Measurements from ENCODE around the gene CARD19. TPM values are rescaled to one million over a fixed set of nuclear protein-coding genes. Genes with fewer than 3 reads are reported as not detected.

The CARD19 gene
- total RNA-seq, 1 donor, result 221 TPM

DNA sequence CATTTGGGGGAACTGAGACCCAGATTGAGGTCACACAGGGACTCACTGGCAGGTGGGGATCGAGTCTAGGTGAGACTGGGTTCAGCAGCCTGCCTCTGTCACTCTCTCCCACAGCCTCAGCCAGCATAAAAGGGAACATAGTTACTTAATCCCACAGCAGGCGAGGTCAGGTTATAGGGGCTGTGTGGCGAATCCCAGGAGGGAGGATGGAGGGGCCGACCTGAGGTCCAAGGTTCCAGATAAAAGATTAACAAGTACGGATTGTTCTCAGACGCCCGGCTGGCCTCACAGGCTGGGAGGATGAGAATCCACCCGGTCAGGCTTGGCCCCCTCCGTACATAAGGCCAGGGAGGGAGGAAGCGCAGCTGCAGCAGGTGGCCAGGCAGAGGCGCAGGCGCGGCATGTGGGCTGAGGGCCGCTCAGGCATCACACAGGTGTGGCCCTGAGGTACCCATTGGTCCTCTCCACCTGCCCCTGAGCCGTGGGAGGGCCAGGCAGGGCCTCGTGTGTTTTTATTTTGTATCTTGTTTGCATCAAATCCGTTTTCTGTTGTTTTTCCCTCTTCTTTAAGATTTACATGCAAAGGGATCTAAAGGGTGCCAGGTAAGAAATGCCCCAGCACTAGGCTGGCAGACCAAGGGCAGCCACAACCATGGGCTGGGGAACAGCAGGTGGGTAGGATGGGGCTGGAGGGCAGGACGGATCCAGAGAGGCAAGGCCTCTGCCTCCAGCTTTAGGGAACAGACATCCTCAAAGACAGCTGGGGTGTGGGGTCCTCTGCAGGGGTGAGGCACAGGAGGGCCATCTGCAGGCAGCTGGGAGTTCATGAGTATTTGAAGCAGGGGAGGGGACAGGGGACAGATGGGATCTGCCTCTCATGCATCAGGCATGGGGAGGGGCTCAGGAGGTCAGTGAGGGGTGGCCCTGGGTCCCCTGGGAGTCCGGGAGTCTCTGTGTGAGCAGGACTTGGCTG lies 33.9 kb upstream of the CARD19 start:
- DNase-seq (ENCODE audit: low read depth in 2 of 3, low spot score in 2 of 3), result no peak

- peak; percentile 71 to 98 (median 93) for DNase-seq (ENCODE audit: low read depth in 2 of 3, low spot score in 2 of 3)
Measured at GRCh38 chr9:93064392-93065134, 31.5 kb upstream of the CARD19 start.

DNA sequence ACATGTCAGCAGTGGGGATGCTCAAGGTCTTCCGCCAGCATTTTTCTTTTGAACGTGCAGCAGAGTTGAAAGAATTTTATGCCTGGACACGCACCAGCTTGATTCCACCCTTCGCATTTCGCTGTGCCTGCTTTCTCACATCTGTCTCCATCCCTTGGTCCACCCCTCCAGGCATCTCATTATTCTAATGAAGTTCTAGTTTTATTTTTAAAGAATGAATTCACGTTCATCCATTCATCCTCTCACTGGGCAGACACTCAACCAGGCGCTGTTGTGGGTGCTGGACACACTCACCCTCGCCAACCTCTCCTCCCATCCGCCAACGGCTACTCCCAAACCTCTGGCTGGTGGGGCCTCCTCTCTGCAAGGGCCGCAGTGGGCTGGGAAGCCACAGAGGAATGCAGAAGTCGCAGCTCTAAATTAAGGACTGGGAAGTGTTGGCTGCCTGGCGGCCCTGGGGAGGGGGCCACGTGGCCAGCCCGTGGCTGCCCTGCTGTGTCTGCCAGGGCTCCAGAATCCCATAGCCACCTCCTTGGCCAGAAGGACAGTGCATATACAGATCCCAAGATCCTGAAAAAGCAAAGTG lies 30.8 kb upstream of the CARD19 start:
- no peak for DNase-seq (ENCODE audit: low read depth in 2 of 3, low spot score in 2 of 3)

DNA sequence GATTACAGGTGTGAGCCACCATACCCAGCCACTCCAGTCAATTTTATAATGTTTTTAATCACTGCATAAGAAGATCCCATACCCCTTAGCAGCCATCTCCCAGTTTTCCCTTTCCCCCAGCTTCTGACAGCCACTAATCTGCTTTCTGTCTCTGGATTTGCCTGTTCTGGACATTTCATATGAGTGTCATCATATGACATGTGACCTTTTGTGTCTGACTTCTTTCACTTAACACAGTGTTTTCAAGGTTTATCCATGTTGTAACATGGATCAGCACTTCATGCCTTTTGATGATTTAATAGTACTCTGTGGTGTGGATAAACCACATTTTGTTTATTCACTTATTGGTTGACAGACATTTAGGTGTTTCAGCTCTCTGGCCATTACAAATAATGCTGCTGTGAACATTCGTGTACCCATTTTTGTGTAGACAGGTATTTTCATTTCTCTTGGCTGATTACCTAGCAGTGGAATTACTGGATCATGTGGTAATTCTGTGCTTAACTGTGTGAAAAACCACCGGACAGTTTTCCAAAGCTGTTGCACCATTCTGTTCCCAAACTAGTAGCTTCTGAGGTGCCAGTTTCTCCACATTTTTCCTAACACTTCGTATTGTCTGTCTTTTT lies 28.9 kb upstream of the CARD19 start:
- DNase-seq (ENCODE audit: low read depth in 2 of 3, low spot score in 2 of 3), result no peak

DNA sequence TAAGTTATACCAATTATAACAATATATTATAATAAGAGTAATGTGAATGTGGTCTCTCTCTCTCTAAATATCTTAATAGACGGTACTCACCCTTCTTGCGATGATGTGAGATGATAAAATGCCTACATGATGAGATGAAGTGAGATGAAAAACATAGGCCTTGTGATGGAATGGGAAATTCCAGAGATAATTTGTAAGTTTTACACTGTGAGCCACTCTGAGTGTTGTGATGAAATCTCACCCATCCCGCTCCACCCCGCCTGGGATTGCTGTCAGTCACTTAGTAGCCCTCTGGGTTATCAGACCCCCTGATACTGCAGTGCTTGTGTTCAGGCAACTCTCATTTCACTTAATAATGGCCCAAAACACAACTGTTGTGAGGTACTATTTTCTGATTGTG lies 27.1 kb upstream of the CARD19 start:
- DNase-seq (ENCODE audit: low read depth in 2 of 3, low spot score in 2 of 3), result no peak

DNA sequence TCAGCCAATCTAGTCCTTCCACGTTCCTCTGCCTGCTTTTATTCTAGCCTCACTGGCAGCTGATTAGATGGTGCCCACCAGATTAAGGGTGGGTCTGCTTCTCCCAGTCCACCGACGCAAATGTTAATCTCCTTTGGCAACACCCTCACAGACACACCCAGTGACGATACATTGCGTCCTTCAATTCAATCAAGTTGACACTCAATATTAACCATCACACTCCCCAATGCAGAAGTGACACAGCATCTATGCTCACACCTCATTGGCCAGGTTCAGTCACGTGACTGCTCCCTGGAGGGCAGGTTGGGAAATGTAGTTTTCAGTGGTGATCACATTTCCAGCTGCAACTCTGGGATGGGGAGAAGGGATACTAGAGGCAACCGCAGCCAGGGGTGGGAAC lies 24.6 kb upstream of the CARD19 start:
- peak in 1 of 3 donors; percentile 46 for DNase-seq (ENCODE audit: low read depth in 2 of 3, low spot score in 2 of 3)

DNA sequence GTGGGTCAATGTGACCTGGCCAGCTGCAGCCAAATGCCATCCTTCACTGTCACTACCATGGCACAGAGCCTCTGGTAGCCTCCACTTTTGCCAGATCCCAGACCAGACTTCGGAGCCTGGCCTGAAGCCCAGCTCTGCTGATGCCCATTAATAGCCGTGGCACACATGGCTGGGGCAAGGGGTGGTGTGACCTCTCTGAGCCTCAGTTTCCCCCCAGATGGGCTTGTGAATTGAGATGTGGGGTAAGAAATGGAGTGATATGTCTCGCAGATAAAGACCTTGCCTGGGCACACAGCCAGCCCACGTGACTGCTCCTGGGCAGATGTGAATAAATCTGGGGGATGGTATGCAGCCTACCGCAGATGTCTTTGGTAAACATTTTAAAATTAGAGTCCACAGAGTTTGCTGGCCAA lies 23.6 kb upstream of the CARD19 start:
- no peak for DNase-seq (ENCODE audit: low read depth in 2 of 3, low spot score in 2 of 3)

GRCh38 chr9:93076101-93076791 lies 19.8 kb upstream of the CARD19 start:
- no peak for DNase-seq (ENCODE audit: low read depth in 2 of 3, low spot score in 2 of 3)

GRCh38 chr9:93076792-93077128 lies 19.3 kb upstream of the CARD19 start:
- no peak for DNase-seq (ENCODE audit: low read depth in 2 of 3, low spot score in 2 of 3)

GRCh38 chr9:93077367-93077766 lies 18.6 kb upstream of the CARD19 start:
- no peak for DNase-seq (ENCODE audit: low read depth in 2 of 3, low spot score in 2 of 3)

DNA sequence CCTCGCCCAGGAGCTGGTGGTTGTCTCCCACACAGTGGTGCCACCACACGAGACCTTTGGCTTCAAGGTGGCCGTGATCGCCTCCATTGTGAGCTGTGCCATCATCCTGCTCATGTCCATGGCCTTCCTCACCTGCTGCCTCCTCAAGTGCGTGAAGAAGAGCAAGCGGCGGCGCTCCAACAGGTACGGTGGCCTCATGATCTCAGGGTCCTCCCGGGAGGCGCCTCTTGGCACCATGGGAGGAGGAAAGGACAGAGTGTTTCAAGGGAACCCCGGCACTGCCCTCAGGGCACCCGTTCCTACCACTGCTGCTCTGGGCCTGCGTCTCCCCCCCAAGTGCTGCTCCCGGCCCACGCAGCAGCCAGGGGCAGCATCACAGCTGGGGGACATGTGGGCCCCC lies 18.2 kb upstream of the CARD19 start:
- no peak for DNase-seq (ENCODE audit: low read depth in 2 of 3, low spot score in 2 of 3)

GRCh38 chr9:93079371-93079770 lies 16.6 kb upstream of the CARD19 start:
- DNase-seq (ENCODE audit: low read depth in 2 of 3, low spot score in 2 of 3), result no peak

DNA sequence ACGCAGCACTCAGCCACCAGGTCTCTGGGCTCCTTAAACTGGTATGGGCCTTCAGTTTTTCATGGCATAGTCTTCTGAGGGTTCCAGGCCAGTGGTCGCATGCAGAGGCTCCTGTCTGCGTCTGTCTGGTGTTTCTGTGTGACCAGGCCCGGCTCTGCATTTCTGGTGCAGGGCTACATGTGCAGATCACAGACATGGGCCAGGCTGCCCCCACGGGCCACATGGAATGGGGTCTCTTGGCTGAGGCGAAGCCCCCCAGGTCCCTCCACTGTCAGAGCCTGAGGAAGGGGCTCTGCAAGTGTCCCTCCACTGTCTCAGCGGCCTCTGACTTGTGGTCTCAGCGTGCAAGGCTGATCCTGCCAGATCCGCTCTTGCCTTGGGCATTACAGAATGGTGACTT lies 15.6 kb upstream of the CARD19 start:
- no peak for DNase-seq (ENCODE audit: low read depth in 2 of 3, low spot score in 2 of 3)

- no peak for DNase-seq (ENCODE audit: low read depth in 2 of 3, low spot score in 2 of 3)
Measured at GRCh38 chr9:93081081-93081529, 14.9 kb upstream of the CARD19 start.

DNA sequence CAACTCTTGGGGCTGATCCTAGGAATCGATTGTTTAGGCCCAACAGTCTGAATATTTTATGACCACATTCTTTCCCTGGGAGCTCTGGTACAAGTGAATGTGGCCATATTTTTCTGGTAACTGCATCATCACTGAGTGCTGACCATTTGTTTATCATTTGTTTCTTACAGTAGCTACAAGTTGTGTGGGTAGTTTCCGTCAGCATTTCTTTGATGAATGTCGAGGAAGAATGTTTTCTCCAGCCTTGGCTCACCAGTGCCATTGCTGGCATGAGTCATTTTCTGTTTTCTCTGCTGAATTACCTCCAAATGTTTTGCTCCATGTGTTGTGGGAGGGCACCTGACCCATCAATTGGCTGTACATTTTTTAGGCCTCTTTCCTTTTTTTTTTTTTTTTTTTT lies 14.1 kb upstream of the CARD19 start:
- no peak for DNase-seq (ENCODE audit: low read depth in 2 of 3, low spot score in 2 of 3)

- DNase-seq (ENCODE audit: low read depth in 2 of 3, low spot score in 2 of 3), result peak in 1 of 3 donors; percentile 44
Measured at GRCh38 chr9:93082841-93083411, 13.1 kb upstream of the CARD19 start.

DNA sequence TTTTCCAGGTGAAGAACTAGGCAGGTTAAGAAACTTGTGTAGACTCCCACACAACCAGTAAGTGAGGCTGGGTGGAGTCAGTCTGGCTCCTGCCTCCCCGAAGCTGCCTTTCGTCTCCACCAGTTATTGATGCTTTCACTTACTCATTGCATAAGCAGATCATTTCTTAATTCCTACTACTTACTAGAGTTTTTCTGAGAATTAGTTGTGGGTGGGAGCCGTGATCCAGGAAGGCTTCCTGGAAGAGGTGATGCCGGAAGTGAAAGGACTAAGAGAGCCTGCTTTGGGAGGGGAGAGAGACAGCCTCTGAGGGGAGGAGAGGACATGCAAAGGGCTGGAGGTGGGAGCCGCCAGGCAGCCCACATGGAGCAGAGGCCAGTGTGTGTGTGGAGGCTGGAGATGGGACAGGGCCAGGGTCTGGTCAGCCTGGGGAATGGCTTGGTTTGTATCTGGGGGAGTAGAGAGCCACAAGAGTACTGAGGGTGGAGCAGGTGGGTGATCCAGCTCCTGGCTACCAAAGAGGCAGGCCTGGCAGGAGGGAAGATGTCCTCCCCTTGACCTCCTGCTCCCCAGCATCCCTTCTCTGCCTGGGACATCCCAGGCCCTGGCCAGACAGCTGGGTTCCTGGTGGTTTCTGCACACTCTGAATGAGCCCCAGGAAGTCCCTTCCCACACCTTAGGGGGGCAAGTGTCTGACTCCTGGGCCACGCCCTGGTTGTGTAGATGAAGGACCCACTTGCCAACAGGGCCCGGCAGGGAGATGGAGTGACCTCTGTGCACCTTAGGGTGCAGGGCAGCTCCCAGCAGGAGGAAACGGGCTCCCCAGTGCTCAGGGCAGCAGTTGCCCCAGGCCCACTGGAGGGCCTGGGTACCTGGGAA lies 12.2 kb upstream of the CARD19 start:
- DNase-seq (ENCODE audit: low read depth in 2 of 3, low spot score in 2 of 3), result no peak

GRCh38 chr9:93084471-93084881 lies 11.5 kb upstream of the CARD19 start:
- DNase-seq (ENCODE audit: low read depth in 2 of 3, low spot score in 2 of 3), result no peak

GRCh38 chr9:93085676-93086075 lies 10.3 kb upstream of the CARD19 start:
- DNase-seq (ENCODE audit: low read depth in 2 of 3, low spot score in 2 of 3), result no peak
